Activated T-cell treated with anti-CD3 and anti-CD28 coated beads for 4 hours (primary cell): Measurements from ENCODE around the gene VWA5A.

ENCODE experiments used
- DNase-seq: peaks from one replicate; pipeline ENCODE4 v3.0.0-alpha.2; 2020

VWA5A gene, protein sequence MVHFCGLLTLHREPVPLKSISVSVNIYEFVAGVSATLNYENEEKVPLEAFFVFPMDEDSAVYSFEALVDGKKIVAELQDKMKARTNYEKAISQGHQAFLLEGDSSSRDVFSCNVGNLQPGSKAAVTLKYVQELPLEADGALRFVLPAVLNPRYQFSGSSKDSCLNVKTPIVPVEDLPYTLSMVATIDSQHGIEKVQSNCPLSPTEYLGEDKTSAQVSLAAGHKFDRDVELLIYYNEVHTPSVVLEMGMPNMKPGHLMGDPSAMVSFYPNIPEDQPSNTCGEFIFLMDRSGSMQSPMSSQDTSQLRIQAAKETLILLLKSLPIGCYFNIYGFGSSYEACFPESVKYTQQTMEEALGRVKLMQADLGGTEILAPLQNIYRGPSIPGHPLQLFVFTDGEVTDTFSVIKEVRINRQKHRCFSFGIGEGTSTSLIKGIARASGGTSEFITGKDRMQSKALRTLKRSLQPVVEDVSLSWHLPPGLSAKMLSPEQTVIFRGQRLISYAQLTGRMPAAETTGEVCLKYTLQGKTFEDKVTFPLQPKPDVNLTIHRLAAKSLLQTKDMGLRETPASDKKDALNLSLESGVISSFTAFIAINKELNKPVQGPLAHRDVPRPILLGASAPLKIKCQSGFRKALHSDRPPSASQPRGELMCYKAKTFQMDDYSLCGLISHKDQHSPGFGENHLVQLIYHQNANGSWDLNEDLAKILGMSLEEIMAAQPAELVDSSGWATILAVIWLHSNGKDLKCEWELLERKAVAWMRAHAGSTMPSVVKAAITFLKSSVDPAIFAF

DNA sequence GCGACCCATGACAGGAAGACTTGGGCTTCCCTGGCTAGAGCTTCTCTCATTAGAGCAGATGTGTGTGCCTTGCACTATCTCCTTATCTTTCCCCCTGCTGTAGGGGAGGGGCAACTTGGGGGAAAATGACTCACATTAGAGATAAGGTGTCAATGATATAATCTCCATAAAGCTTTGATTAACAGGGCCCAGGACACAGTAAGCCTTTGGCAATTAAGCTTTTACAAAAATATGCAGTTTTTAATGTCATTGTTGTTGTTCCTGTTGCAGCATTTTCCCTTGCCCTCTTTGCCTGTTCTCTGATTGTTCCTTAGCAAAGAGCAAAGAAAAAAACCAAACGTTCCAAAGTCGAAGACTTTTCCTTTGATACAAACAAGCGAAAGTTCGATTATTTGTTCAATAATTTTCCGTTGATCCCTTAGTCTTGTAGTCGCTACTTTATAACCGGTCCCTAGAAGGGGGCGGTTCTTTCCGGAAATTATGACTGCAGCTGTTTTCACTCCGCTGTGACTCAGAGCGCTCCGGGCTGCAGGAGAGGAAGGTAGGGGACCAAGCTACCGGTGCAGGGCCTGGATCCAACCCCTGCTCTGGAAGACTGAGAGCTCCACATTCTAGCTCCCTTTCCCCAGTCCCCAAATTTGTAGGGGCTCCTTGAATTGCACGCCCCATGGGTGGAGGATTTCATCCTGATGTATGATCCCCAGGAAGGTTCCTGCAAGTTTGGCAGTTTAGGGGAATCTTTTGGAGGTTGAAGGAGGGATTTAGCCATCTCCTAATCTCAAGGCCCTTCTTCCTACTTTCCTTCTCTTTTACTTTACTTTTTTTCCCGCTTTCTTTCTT is at the start of gene VWA5A:
Gene VWA5A, plus strand, starts transcription at position 509 of the 840 bp plus-strand sequence. CDS start 2,062 bp downstream, outside the sequence.
- DNase-seq, result peak; percentile 71

DNA sequence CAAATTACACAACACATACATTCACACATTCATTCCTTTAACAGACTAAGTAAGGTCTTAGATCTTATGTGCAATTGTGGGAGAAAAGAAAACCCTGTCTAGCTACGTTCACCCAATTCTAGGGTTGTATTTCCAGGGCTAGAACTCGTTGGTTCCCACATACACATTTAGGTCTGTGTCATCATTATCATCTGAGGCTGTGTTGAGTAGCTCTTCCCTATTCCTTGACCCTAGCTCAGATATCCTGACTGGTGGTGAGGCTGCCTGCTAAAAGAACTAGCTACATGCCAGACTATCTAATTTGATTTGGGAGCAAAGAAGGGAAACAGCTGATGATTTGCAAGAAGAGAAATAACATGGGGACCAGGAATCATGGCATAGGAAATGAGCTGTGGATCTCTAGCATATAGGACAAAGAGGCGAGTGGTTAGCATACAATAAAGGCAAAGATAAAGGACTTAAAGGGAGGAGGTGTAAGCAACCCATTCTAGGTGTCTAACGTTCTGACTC is 46.6 kb upstream of the VWA5A start:
- DNase-seq, result no peak

DNA sequence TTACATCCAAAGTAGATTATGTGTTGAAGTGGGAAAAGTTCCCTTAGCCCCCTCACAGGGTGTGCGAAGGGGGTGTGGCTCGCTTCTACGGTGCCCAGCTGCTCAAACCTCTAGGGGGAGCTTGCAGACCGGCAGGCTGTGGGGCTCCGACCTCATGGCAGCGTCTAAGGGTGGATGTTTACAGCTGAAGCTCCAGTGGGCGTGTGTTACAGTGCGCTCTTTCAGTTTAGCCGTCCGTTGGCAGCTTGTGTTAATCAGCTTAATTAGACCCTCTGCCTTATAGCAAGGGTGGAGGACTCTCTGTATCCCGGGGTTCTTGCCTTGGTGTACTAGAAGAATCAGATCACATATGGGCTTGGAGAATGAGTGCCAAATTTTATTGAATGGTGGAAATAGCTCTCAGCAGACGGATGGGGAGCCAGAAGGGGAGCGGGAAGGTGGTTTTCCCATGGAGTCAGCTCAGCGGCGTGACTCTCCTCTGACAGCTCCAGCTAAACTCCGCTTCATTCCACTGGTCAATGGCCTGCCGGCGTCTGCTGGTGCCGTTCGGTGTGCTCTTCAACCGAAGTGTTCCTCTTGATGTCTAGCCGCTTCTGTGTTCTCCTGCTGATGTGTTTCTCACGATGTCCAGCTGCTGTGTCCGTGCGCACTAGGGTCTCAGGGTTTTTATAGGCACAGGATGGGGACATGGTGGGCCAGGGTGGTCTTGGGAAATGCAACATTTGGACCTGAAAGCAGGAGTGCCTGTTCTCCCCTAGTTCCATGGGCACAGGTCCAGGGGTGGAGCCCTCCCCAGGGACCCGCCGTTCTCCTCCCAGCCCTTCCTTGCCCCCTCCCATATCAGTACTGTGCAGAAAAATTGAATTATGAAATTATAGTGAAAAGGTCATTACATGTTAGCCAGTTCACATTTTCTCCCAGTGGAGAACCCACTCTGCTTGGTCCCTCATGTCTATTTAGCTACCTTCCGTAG is 45.5 kb upstream of the VWA5A start:
- DNase-seq, result peak; percentile 16

DNA sequence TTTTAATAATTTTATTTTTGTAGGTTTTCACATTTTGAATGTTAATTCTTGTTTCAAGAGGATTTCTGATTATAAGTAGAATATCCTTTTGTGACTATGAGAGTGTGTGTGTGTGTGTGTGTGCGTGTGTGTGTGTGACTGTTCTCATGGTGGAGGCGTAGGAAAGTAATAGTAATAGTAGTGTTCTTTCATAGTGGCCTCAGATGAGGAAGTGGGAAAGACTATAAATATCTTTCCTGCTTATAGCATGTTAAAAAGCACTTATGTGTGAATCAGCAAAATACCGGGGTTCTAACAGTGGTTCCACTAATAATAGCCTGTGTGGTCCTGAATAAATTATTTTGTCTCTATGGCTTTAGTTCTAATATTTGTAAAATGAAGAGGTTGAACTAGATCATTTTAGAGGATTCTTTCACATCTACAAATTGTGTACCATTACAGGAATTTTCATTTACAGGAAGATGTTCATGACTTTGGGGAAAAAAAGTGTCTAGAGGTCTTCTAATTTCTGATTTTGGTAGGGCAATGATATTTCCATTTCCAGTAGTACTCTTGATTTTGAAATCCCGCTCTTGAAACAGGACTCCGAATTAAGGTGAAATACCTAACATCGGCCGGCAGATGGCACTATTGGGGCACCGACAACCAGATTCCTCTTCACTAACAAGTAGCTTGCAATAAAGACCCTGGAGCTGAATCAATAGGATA is 44.2 kb upstream of the VWA5A start:
- DNase-seq, result peak; percentile 47

GRCh38 chr11:124071623-124071948 is 43.7 kb upstream of the VWA5A start:
- no peak for DNase-seq

- DNase-seq, result no peak
Measured at GRCh38 chr11:124072147-124072546, 43.1 kb upstream of the VWA5A start.

GRCh38 chr11:124074554-124074953 is 40.7 kb upstream of the VWA5A start:
- DNase-seq, result no peak

GRCh38 chr11:124075492-124075840 is 39.8 kb upstream of the VWA5A start:
- DNase-seq, result no peak

GRCh38 chr11:124075841-124076651 is 39.2 kb upstream of the VWA5A start:
- DNase-seq, result no peak

DNA sequence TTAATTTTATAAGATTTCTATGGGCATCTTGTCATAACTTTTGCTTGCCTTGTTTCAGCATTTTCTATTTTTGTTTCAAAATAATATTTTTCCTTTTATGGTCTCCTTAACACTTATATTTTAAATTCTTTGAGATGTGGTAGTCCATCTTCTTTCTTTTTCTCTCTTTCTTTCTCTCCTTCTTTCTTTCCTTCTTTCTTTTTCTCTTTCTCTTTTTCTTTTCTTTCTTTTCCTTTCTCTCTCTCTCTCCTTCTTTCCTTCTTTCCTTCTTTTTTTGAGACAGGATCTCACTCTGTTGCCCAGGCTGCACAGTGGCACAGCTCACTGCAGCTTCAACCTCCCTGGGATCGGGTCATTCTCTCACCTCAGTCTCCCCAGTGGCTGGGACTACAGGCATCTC is 38.0 kb upstream of the VWA5A start:
- no peak for DNase-seq

DNA sequence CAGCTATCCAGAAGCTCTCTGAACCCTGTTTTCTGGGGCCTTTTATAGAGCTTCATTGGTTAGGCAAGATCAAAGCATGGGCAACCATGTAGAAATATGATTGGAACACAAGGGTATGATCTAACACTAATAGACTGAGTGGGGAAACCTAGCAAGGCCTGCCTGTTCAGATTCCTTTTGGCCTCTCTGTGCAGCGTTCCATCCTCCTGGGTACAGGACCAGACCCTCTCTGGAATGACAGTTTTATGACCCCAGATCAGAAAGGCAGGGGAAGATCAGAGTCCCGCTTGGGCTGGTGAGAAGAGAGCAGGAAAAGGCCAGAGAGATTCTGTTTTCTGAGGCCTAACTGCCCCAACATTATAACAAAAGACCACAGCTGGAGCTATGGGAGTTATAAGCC is 36.7 kb upstream of the VWA5A start:
- no peak for DNase-seq

DNA sequence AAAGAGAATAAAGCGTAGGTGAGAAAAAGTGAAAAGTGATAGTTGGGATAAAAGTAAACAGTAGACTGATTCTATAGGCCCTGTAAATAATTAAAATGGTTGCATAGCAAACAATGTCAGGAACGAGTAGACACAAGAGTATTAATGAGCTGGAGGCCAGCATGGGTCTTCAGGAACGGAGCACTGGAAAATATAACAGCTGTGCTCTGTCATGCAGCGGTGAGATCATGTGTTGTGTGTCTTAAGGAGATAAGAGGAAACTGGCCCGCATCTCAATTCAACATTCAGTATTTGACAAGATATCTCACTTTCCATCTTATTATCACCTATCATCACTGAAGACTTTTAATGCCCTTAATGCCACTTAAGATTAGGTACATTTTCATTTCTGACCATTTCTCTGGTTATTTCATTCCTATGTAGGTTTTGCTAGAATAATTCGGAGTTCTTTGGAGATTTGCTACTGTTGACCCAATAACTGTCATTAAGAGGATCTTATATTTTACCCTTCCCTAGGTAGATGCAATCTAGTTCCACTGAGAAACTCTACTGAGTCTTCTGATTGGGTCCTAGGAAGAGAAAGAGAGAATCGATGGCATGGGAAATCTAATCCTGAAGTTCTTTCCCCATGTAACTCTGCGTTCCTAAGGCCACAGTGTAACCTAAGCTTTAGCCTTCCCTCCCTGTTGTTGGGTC is 35.5 kb upstream of the VWA5A start:
- no peak for DNase-seq

GRCh38 chr11:124080327-124081001 is 34.8 kb upstream of the VWA5A start:
- DNase-seq, result no peak

DNA sequence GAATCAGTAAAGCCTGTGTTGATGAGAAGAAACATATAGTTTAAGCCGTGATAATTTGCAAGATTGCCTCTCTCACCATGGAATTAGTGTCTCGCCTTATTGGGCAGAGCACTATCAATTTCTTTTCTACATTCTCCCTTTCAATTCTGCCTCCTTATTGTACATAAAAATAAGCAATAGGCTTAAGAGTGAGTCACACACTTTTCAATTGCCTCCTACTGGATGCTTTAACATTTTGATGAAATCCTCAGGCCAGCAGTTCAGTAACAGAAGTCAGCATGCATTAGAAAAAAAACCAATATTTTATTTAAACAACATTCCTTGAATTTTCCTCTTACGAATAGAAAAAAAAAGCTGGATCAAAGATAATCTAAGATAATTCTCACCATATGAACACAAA is 33.8 kb upstream of the VWA5A start:
- DNase-seq, result no peak

GRCh38 chr11:124082371-124082770 is 32.9 kb upstream of the VWA5A start:
- DNase-seq, result no peak

DNA sequence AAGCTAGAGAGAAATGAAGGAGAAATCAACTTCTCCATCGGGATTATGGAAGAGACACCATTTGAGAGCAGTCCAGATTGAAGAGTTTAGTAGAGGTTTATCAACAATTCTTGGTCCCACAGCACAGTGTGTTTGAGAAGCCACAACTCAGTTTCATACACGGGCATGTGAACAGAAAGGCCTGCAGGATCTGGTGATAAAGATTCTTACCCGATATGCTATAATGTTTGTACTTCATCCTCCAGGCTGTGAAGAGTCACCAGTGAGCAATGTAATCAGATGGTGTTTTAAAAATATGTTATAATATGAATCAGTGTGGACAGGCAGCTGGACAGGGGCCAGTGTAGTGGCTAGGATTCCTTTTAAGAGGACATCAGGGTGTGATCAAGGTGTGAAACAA is 29.7 kb upstream of the VWA5A start:
- no peak for DNase-seq

DNA sequence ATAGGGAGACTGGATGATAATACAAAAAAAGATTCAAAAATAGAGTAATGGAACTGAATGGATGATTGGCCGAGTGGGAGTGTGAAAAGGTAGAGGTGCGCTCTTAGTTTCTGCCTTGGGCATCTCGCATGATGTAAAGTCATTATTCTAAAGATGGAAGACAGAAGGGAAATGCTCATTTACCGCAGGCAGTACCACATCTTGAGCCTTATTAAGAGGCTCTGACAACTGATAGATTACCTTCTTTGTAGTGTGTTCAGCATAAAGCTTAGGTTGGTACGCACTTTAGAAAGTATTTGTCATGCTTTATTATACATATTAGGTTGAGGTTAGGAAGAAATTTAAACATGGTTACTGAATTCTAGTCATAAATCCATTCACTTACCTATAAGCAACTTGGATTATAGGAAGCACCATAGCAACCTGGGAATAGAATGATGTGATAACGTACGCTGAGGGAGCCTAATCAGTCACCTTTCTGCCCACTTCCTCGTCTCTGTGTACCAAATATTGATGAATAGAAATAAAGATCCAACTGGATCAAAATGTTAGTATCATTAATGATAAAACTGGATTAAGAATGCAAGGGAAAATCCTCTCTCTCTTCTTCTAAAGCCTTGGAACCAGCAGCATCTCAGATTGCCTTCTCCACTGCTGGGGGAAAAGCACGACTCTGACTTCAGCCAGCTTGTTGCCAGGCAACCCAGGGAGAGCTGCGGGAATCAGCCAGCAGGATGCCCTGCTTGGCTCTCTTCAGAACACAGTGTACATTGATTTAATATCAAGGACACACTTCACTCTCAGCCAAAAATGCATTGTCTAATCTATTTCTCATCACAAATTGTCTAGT is 29.0 kb upstream of the VWA5A start:
- no peak for DNase-seq

DNA sequence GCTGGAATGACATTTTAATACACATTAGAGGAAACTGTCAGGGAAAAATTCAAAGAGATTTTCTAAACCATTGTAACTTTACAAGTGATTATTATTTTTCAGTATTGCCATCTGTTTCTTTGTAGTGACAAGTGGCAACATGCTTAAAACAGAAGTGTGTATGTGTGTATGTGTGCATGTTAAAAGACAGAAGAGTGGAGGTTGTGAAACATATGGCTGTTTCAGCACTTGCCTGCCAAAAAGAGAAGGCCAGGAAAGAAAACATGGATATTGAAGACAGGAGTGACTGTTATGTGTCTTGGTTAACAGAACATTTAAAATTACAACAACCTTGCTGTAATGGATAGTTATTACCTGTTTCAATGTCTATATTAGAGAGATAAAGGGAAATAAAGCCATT is 24.3 kb upstream of the VWA5A start:
- no peak for DNase-seq
